ENCODE results near the gene HAVCR1. TPM values are rescaled to one million over a fixed set of nuclear protein-coding genes. Genes with fewer than 3 reads are reported as not detected.

Gene HAVCR1
- total RNA-seq, 1 experiment from 2014 or later: 0.36 TPM

- intact Hi-C loops (cut with micrococcal nuclease; ENCODE audit: unreplicated experiment) (no loop called here), in situ Hi-C loops (cut with HindIII; ENCODE audit: low pct_unique_long_range_greater_than_20kb, low sequenced_read_pairs) (no loop called here)
- H3K4me3 ChIP-seq (ENCODE audit: low read depth in 2 of 2, low read length in 2 of 2): no peak overlapping the region
- no peak overlapping the region for H3K27ac ChIP-seq (ENCODE audit: low read length)
- ATAC-seq (no peak), DNase-seq (ENCODE audit: low read depth, low spot score) (no peak)
- CTCF ChIA-PET: no interaction called here
- H3K9me3 ChIP-seq (ENCODE audit: control insufficient read depth, insufficient read depth, low read depth, low read length): no peaks in the 10 kb centered on the region
- no TSS peak for BruUV-seq (replicated peaks)
- POLR2A ChIA-PET: interaction anchor here (0.6 kb wide), 1 partner anchor 86 kb away, joined by 7 read pairs; no protein-coding TSS in a partner anchor
- TF ChIP-seq TCF7L2 (IDR thresholded peaks at IDR 0.05; ENCODE audit: low read depth, low read length) (no peak), CTCF (IDR thresholded peaks at IDR 0.05) (no peak), REST (IDR thresholded peaks at IDR 0.05; ENCODE audit: insufficient read depth in 1 of 2, low read depth in 2 of 2, low read length in 1 of 2) (no peak), POLR2AphosphoS5 (IDR thresholded peaks at IDR 0.05; ENCODE audit: low read depth, low read length) (no peak), SIN3A (IDR thresholded peaks at IDR 0.05; ENCODE audit: borderline replicate concordance, insufficient read depth, low read depth, low read length) (no peak)
- H3K36me3 ChIP-seq (ENCODE audit: control insufficient read depth, insufficient read depth, low read length): no peaks in the 10 kb centered on the region
- H3K4me1 ChIP-seq (ENCODE audit: control insufficient read depth, insufficient read depth, low read length): no peaks in the 10 kb centered on the region
- no peaks in the 10 kb centered on the region for H3K27me3 ChIP-seq (ENCODE audit: control insufficient read depth, insufficient read depth, low read length)
Measured at GRCh38 chr5:157063776-157064430, 5.0 kb upstream of the HAVCR1 start.

DNA sequence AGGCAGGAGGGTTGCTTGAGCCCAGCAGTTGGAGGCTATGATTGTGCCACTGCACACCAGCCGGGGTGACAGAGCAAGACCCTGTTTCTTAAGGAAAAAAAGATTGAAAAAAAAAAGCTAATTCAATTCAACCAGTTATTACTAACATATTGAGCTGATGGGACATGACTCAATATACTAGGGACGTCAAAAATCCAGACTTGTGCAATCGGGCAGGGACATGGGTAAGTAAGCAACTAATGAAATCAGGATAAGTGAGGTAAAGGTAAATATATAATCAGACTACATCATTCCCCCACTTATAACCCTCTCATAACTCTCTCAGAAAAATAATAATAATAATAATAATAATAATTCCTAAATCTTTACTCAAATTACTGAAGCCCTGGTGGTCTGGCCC, 975 bp upstream of the HAVCR1 start:
- no peaks in the 10 kb centered on the region for H3K36me3 ChIP-seq (ENCODE audit: control insufficient read depth, insufficient read depth, low read length)
- no peak overlapping the region for H3K27ac ChIP-seq (ENCODE audit: low read length)
- in situ Hi-C loops (cut with HindIII; ENCODE audit: low pct_unique_long_range_greater_than_20kb, low sequenced_read_pairs) (no loop called here), intact Hi-C loops (cut with micrococcal nuclease; ENCODE audit: unreplicated experiment) (no loop called here)
- H3K4me1 ChIP-seq (ENCODE audit: control insufficient read depth, insufficient read depth, low read length): no peaks in the 10 kb centered on the region
- ChIA-PET POLR2A (no interaction called here), CTCF (no interaction called here)
- H3K4me3 ChIP-seq (ENCODE audit: low read depth in 2 of 2, low read length in 2 of 2): no peak overlapping the region
- H3K9me3 ChIP-seq (ENCODE audit: control insufficient read depth, insufficient read depth, low read depth, low read length): no peaks in the 10 kb centered on the region
- ATAC-seq (no peak), DNase-seq (ENCODE audit: low read depth, low spot score) (no peak)
- no peaks in the 10 kb centered on the region for H3K27me3 ChIP-seq (ENCODE audit: control insufficient read depth, insufficient read depth, low read length)
- no peak for TF ChIP-seq TCF7L2 (IDR thresholded peaks at IDR 0.05; ENCODE audit: low read depth, low read length)
- TF ChIP-seq POLR2AphosphoS5 (IDR thresholded peaks at IDR 0.05; ENCODE audit: low read depth, low read length): no peak
- TF ChIP-seq CTCF (IDR thresholded peaks at IDR 0.05): no peak
- no peak for TF ChIP-seq REST (IDR thresholded peaks at IDR 0.05; ENCODE audit: insufficient read depth in 1 of 2, low read depth in 2 of 2, low read length in 1 of 2)
- TF ChIP-seq SIN3A (IDR thresholded peaks at IDR 0.05; ENCODE audit: borderline replicate concordance, insufficient read depth, low read depth, low read length): no peak
- BruUV-seq (replicated peaks): no TSS peak
